Esophagus muscularis mucosa (tissue), 4 donors: Measurements from ENCODE around the gene LLGL1. TPM values are rescaled to one million over a fixed set of nuclear protein-coding genes. Genes with fewer than 3 reads are reported as not detected.
A peak's percentile ranks its signal among the peaks of the same experiment; 100 is the strongest.

Experiments
- DNase-seq: peaks from one replicate; pipeline ENCODE4 v3.0.0-alpha.2; 2017; ENCODE audit errors: extremely low spot score
- H3K27ac ChIP-seq, 4 donors: fragments of 200-600 bp; sonication (generic); replicated peaks in 1 of 4; 1 replicate in 3 of 4; 2 replicates in 1 of 4; pipeline ENCODE4 v1.5.1; 2016 to 2019; ENCODE audit warnings: mild to moderate bottlenecking in 1 of 4
- H3K27me3 ChIP-seq, 4 donors: fragments of 200-600 bp; sonication (generic); one replicate each; pipeline versions ENCODE4 v1.5.1 to v1.6.0; 2016 to 2019
- H3K36me3 ChIP-seq, 4 donors: fragments of 200-600 bp; sonication (generic); one replicate each; pipeline ENCODE4 v1.5.1; 2016 to 2019
- H3K4me1 ChIP-seq, 4 donors: fragments of 200-600 bp; sonication (generic); one replicate each; pipeline ENCODE4 v1.5.1; 2016 to 2019
- H3K4me3 ChIP-seq, 4 donors: fragments of 200-600 bp; sonication (generic); 1 replicate in 2 of 4; 2 replicates in 2 of 4; pipeline ENCODE4 v1.5.1; 2016 to 2019; ENCODE audit warnings: mild to moderate bottlenecking in 4 of 4, moderate library complexity in 1 of 4
- H3K9me3 ChIP-seq, 4 donors: fragments of 200-600 bp; sonication (generic); 1 replicate in 3 of 4; 2 replicates in 1 of 4; pipeline ENCODE4 v1.5.1; 2016 to 2019
- EP300 ChIP-seq: sonication (generic); formaldehyde crosslinking; IDR thresholded peaks from one replicate; pipeline ENCODE4 v1.6.1; 2017; ENCODE audit warnings: antibody characterized with exemption
- POLR2A ChIP-seq: fragments of 450-650 bp; IDR thresholded peaks from one replicate; pipeline ENCODE4 v1.6.1; 2017; ENCODE audit warnings: antibody characterized with exemption, moderate library complexity, mild to moderate bottlenecking, low read depth
- POLR2AphosphoS5 ChIP-seq, 2 donors: sonication (generic); formaldehyde crosslinking; IDR thresholded peaks; one replicate each; pipeline ENCODE4 v1.6.1; 2017; ENCODE audit warnings: antibody characterized with exemption in 2 of 2
- WGBS: methylation state at CpG from one replicate; pipeline ENCODE4 v1.1.5; 2018; 5-methylcytosine and 5-hydroxymethylcytosine counted together
- intact Hi-C: fragments of 100-400 bp; cut with DNase I; formaldehyde crosslinking; loops from one replicate; pipeline ENCODE4 v1.15.1; 2023
- total RNA-seq, 4 donors: library from RNA; depleted of rRNA; stranded (reverse); fragments of >200 nt; gene quantifications; one replicate each; pipeline versions ENCODE4 v1.1.0 to v1.2.1, GENCODE V29; 2016
- TF ChIP-seq, protein P1 (sequence below), 3 experiments: fragments of 200-600 bp in 2 of 3; fragments of 450-650 bp in 1 of 3; sonication (generic) in 2 of 3; IDR thresholded peaks; one replicate each; pipeline ENCODE4 v1.5.1; 2017 to 2019; ENCODE audit warnings: antibody characterized with exemption in 3 of 3, mild to moderate bottlenecking in 2 of 3, moderate library complexity in 1 of 3

LLGL1 gene
- total RNA-seq, 4 donors from 2014 or later, result 17.6 to 35.1 (median 26.2) TPM

GRCh38 chr17:18187226-18187625 lies 38.2 kb upstream of the LLGL1 start:
- Histone ChIP-seq H3K9me3 (no peaks in the 10 kb centered on the region), H3K4me1 (peaks cover 73 to 85% (median 79%) of the 10 kb centered on the region in 4 donors), H3K27ac (peak overlapping the region; percentile 98 to 99 (median 98)), H3K36me3 (peaks cover 0 to 9% (median 2%) of the 10 kb centered on the region in 4 donors), H3K4me3 (peak overlapping the region; percentile 87 to 97 (median 94)), H3K27me3 (no peaks in the 10 kb centered on the region)
- DNase-seq, result no peak
- intact Hi-C loops, result loop anchor here (5.0 kb wide), 1 partner anchor 35 kb away; no protein-coding TSS in a partner anchor
- TF ChIP-seq EP300, result no peak
- 16% methylated on average over 2 of the region's 2 CpGs for WGBS

GRCh38 chr17:18187821-18188761 lies 37.3 kb upstream of the LLGL1 start:
- TF ChIP-seq, protein P1, sequence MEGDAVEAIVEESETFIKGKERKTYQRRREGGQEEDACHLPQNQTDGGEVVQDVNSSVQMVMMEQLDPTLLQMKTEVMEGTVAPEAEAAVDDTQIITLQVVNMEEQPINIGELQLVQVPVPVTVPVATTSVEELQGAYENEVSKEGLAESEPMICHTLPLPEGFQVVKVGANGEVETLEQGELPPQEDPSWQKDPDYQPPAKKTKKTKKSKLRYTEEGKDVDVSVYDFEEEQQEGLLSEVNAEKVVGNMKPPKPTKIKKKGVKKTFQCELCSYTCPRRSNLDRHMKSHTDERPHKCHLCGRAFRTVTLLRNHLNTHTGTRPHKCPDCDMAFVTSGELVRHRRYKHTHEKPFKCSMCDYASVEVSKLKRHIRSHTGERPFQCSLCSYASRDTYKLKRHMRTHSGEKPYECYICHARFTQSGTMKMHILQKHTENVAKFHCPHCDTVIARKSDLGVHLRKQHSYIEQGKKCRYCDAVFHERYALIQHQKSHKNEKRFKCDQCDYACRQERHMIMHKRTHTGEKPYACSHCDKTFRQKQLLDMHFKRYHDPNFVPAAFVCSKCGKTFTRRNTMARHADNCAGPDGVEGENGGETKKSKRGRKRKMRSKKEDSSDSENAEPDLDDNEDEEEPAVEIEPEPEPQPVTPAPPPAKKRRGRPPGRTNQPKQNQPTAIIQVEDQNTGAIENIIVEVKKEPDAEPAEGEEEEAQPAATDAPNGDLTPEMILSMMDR (IDR thresholded peaks at IDR 0.05), result no peak
- TF ChIP-seq POLR2A, result no peak
- no peak for TF ChIP-seq EP300
- Histone ChIP-seq H3K27me3 (no peaks in the 10 kb centered on the region), H3K4me3 (peak overlapping the region; percentile 87 to 97 (median 94)), H3K36me3 (peaks cover 0 to 13% (median 5%) of the 10 kb centered on the region in 4 donors), H3K27ac (peak overlapping the region; percentile 98 to 99 (median 98)), H3K9me3 (no peaks in the 10 kb centered on the region), H3K4me1 (peaks cover 77 to 88% (median 83%) of the 10 kb centered on the region in 4 donors)
- no peak for DNase-seq
- intact Hi-C loops, result loop anchor here (5.0 kb wide), 1 partner anchor 36 kb away; no protein-coding TSS in a partner anchor
- 17% methylated on average over 9 of the region's 9 CpGs for WGBS

DNA sequence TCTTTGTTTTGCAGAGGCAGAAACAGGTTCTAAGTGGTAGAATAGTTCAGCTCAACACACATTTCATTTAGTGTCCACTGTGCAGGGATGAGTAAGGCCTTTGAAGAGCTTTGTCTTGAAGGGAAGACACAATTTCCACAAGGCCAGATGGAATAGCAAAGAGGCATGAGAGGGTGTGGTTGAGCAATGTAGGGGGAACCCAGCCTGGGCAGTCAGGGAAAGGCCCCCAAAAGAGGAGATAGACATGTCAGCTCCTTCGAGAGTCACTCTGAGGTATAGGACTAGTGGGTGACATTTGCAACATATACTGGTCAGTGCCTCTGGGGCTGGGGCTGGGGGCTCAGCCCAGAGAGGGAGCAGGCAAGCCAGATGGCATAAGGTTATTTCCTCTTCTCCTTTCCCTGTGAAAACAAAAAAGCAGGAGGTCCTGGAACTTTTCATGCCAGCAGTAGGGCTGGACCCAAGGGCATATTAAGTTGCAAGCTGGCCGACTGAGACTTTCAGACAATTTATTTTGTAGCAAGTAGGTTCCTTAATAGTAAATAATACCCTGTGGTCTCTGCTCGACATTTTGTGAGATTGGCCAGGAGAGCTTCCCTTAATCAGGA lies 34.7 kb upstream of the LLGL1 start:
- Histone ChIP-seq H3K27me3 (no peaks in the 10 kb centered on the region), H3K4me3 (peak overlapping the region in 2 of 4 donors; percentile 4 to 16), H3K4me1 (peaks cover 87 to 98% (median 97%) of the 10 kb centered on the region in 4 donors), H3K27ac (peak overlapping the region; percentile 11 to 42 (median 36)), H3K9me3 (no peaks in the 10 kb centered on the region), H3K36me3 (peaks cover 7 to 34% (median 19%) of the 10 kb centered on the region in 4 donors)
- no peak for TF ChIP-seq EP300
- TF ChIP-seq POLR2A, result no peak
- TF ChIP-seq, protein P1 (IDR thresholded peaks at IDR 0.05), result no peak
- no peak for TF ChIP-seq POLR2AphosphoS5 (IDR thresholded peaks at IDR 0.05)
- WGBS, result 38% methylated on average over 3 of the region's 3 CpGs
- intact Hi-C loops, result no loop called here
- no peak for DNase-seq

GRCh38 chr17:18191236-18191667 lies 34.2 kb upstream of the LLGL1 start:
- WGBS, result 33% methylated on average over 1 of the region's 3 CpGs
- peak overlapping the region in 2 of 4 donors; percentile 4 to 16 for H3K4me3 ChIP-seq
- TF ChIP-seq, protein P1 (IDR thresholded peaks at IDR 0.05), result no peak
- no peak for TF ChIP-seq EP300
- TF ChIP-seq POLR2AphosphoS5 (IDR thresholded peaks at IDR 0.05), result no peak
- no peak for TF ChIP-seq POLR2A
- intact Hi-C loops, result no loop called here
- peak overlapping the region; percentile 11 to 42 (median 36) for H3K27ac ChIP-seq
- H3K36me3 ChIP-seq, result peaks cover 11 to 39% (median 25%) of the 10 kb centered on the region in 4 donors
- H3K27me3 ChIP-seq, result no peaks in the 10 kb centered on the region
- H3K9me3 ChIP-seq, result no peaks in the 10 kb centered on the region
- no peak for DNase-seq
- peaks cover 86 to 98% (median 92%) of the 10 kb centered on the region in 4 donors for H3K4me1 ChIP-seq

- no peaks in the 10 kb centered on the region for H3K9me3 ChIP-seq
- no peak for TF ChIP-seq EP300
- TF ChIP-seq, protein P1 (IDR thresholded peaks at IDR 0.05), result peak; percentile 9 to 37 (median 19)
- intact Hi-C loops, result no loop called here
- DNase-seq, result no peak
- WGBS, result 80% methylated on average over 1 of the region's 2 CpGs
- no peak overlapping the region for H3K4me3 ChIP-seq
- peaks cover 18 to 46% (median 32%) of the 10 kb centered on the region in 4 donors for H3K36me3 ChIP-seq
- H3K27ac ChIP-seq, result peak overlapping the region in 2 of 4 donors; percentile 40 to 42
- peaks cover 85 to 98% (median 89%) of the 10 kb centered on the region in 4 donors for H3K4me1 ChIP-seq
- no peaks in the 10 kb centered on the region for H3K27me3 ChIP-seq
Measured at GRCh38 chr17:18191967-18192366, 33.5 kb upstream of the LLGL1 start.
